IPS-18a (cell line): ENCODE data around the gene NUBP2.

Experiments
- H3K27ac ChIP-seq: one replicate; pipeline ENCODE4 v1.5.1; 2013; ENCODE audit warnings: low read length
- H3K27me3 ChIP-seq: one replicate; pipeline ENCODE4 v1.6.1; 2013; ENCODE audit warnings: mild to moderate bottlenecking, low read length; ENCODE audit not compliant: control insufficient read depth, insufficient read depth
- H3K36me3 ChIP-seq: one replicate; pipeline ENCODE4 v1.6.1; 2013; ENCODE audit warnings: low read depth, low read length; ENCODE audit not compliant: control insufficient read depth
- H3K4me1 ChIP-seq: one replicate; pipeline ENCODE4 v1.6.1; 2013; ENCODE audit warnings: low read depth, low read length; ENCODE audit not compliant: control insufficient read depth
- H3K4me3 ChIP-seq: one replicate; pipeline ENCODE4 v1.5.1; 2013; ENCODE audit warnings: low read length
- H3K9ac ChIP-seq: one replicate; pipeline ENCODE4 v1.6.1; 2013; ENCODE audit warnings: mild to moderate bottlenecking, low read length, moderate library complexity
- H3K9me3 ChIP-seq: one replicate; pipeline ENCODE4 v1.6.1; 2013; ENCODE audit warnings: low read depth, low read length; ENCODE audit not compliant: control insufficient read depth

Gene NUBP2

GRCh38 chr16:1809281-1809801 is 26.6 kb downstream of the NUBP2 start:
- no peaks in the 10 kb centered on the region for H3K4me1 ChIP-seq
- H3K36me3 ChIP-seq, result no peaks in the 10 kb centered on the region
- H3K4me3 ChIP-seq, result no peak overlapping the region
- no peaks in the 10 kb centered on the region for H3K27me3 ChIP-seq
- H3K9me3 ChIP-seq, result no peaks in the 10 kb centered on the region
- H3K9ac ChIP-seq, result no peak overlapping the region
- H3K27ac ChIP-seq, result no peak overlapping the region

GRCh38 chr16:1810106-1810505 is 27.3 kb downstream of the NUBP2 start:
- Histone ChIP-seq H3K36me3 (no peaks in the 10 kb centered on the region), H3K27ac (no peak overlapping the region), H3K9me3 (no peaks in the 10 kb centered on the region), H3K27me3 (no peaks in the 10 kb centered on the region), H3K9ac (no peak overlapping the region), H3K4me3 (no peak overlapping the region), H3K4me1 (no peaks in the 10 kb centered on the region)

- no peaks in the 10 kb centered on the region for H3K9me3 ChIP-seq
- H3K9ac ChIP-seq, result no peak overlapping the region
- H3K27me3 ChIP-seq, result no peaks in the 10 kb centered on the region
- H3K4me3 ChIP-seq, result no peak overlapping the region
- H3K27ac ChIP-seq, result no peak overlapping the region
- no peaks in the 10 kb centered on the region for H3K36me3 ChIP-seq
- no peaks in the 10 kb centered on the region for H3K4me1 ChIP-seq
Measured at GRCh38 chr16:1810536-1810935, 27.8 kb downstream of the NUBP2 start.

GRCh38 chr16:1812732-1813163 is 30.0 kb downstream of the NUBP2 start:
- H3K9me3 ChIP-seq, result no peaks in the 10 kb centered on the region
- H3K4me1 ChIP-seq, result no peaks in the 10 kb centered on the region
- no peak overlapping the region for H3K27ac ChIP-seq
- no peak overlapping the region for H3K4me3 ChIP-seq
- H3K36me3 ChIP-seq, result no peaks in the 10 kb centered on the region
- H3K9ac ChIP-seq, result no peak overlapping the region
- H3K27me3 ChIP-seq, result no peaks in the 10 kb centered on the region

GRCh38 chr16:1815461-1815860 is 32.7 kb downstream of the NUBP2 start:
- H3K36me3 ChIP-seq, result no peaks in the 10 kb centered on the region
- H3K27ac ChIP-seq, result no peak overlapping the region
- no peaks in the 10 kb centered on the region for H3K4me1 ChIP-seq
- no peaks in the 10 kb centered on the region for H3K27me3 ChIP-seq
- H3K9ac ChIP-seq, result no peak overlapping the region
- H3K4me3 ChIP-seq, result no peak overlapping the region
- no peaks in the 10 kb centered on the region for H3K9me3 ChIP-seq

GRCh38 chr16:1816396-1817275 is 33.9 kb downstream of the NUBP2 start:
- Histone ChIP-seq H3K36me3 (no peaks in the 10 kb centered on the region), H3K27ac (no peak overlapping the region), H3K9ac (no peak overlapping the region), H3K4me1 (no peaks in the 10 kb centered on the region), H3K4me3 (no peak overlapping the region), H3K9me3 (no peaks in the 10 kb centered on the region), H3K27me3 (no peaks in the 10 kb centered on the region)

GRCh38 chr16:1817276-1817589 is 34.5 kb downstream of the NUBP2 start:
- Histone ChIP-seq H3K9ac (no peak overlapping the region), H3K4me3 (no peak overlapping the region), H3K4me1 (no peaks in the 10 kb centered on the region), H3K27ac (no peak overlapping the region), H3K27me3 (no peaks in the 10 kb centered on the region), H3K9me3 (no peaks in the 10 kb centered on the region), H3K36me3 (no peaks in the 10 kb centered on the region)

- H3K27ac ChIP-seq, result no peak overlapping the region
- H3K36me3 ChIP-seq, result no peaks in the 10 kb centered on the region
- no peaks in the 10 kb centered on the region for H3K27me3 ChIP-seq
- H3K9me3 ChIP-seq, result no peaks in the 10 kb centered on the region
- H3K4me1 ChIP-seq, result no peaks in the 10 kb centered on the region
- no peak overlapping the region for H3K4me3 ChIP-seq
- H3K9ac ChIP-seq, result no peak overlapping the region
Measured at GRCh38 chr16:1817716-1818115, 35.0 kb downstream of the NUBP2 start.

GRCh38 chr16:1818204-1818872 is 35.6 kb downstream of the NUBP2 start:
- Histone ChIP-seq H3K9me3 (no peaks in the 10 kb centered on the region), H3K4me3 (no peak overlapping the region), H3K27ac (no peak overlapping the region), H3K9ac (no peak overlapping the region), H3K27me3 (no peaks in the 10 kb centered on the region), H3K4me1 (no peaks in the 10 kb centered on the region), H3K36me3 (no peaks in the 10 kb centered on the region)

- Histone ChIP-seq H3K9me3 (no peaks in the 10 kb centered on the region), H3K4me1 (no peaks in the 10 kb centered on the region), H3K9ac (no peak overlapping the region), H3K4me3 (no peak overlapping the region), H3K27ac (no peak overlapping the region), H3K36me3 (no peaks in the 10 kb centered on the region), H3K27me3 (no peaks in the 10 kb centered on the region)
Measured at GRCh38 chr16:1818873-1819525, 36.2 kb downstream of the NUBP2 start.

GRCh38 chr16:1819611-1820010 is 36.9 kb downstream of the NUBP2 start:
- Histone ChIP-seq H3K36me3 (no peaks in the 10 kb centered on the region), H3K9ac (no peak overlapping the region)

More at GRCh38 chr16:1819611-1820010, 36.9 kb downstream of the NUBP2 start:
- Histone ChIP-seq H3K27ac (no peak overlapping the region), H3K4me3 (no peak overlapping the region), H3K9me3 (no peaks in the 10 kb centered on the region), H3K4me1 (no peaks in the 10 kb centered on the region), H3K27me3 (no peaks in the 10 kb centered on the region)
